IPS-20b (cell line): ENCODE measurements around the gene TMEM89.
A peak's percentile ranks its signal among the peaks of the same experiment; 100 is the strongest.

Source experiments
- H3K27ac ChIP-seq: one replicate; pipeline ENCODE4 v1.5.1; 2013; ENCODE audit warnings: low read length
- H3K27me3 ChIP-seq: 2 replicates; pipeline ENCODE4 v1.6.1; 2013; ENCODE audit warnings: mild to moderate bottlenecking, low read length, inconsistent platforms; ENCODE audit not compliant: insufficient read depth
- H3K36me3 ChIP-seq: 2 replicates; pipeline ENCODE4 v1.6.1; 2013; ENCODE audit warnings: low read depth, mild to moderate bottlenecking, inconsistent platforms, low read length, moderate library complexity; ENCODE audit not compliant: insufficient read depth
- H3K4me1 ChIP-seq: 2 replicates; pipeline ENCODE4 v1.6.1; 2013; ENCODE audit warnings: mild to moderate bottlenecking, control low read depth, inconsistent platforms, low read length, moderate library complexity; ENCODE audit not compliant: insufficient read depth
- H3K4me3 ChIP-seq: 2 replicates; pipeline ENCODE4 v1.5.1; 2013; ENCODE audit warnings: mild to moderate bottlenecking, low read length, inconsistent platforms
- H3K9ac ChIP-seq: 2 replicates; pipeline ENCODE4 v1.6.1; 2013; ENCODE audit warnings: low read depth, mild to moderate bottlenecking, inconsistent platforms, low read length, moderate library complexity
- H3K9me3 ChIP-seq: 2 replicates; pipeline ENCODE4 v1.6.1; 2013; ENCODE audit warnings: mild to moderate bottlenecking, low read depth, low read length, inconsistent platforms; ENCODE audit not compliant: insufficient read depth

TMEM89 gene

GRCh38 chr3:48594417-48595049 lies 27.0 kb downstream of the TMEM89 start:
- Histone ChIP-seq H3K36me3 (peaks cover 24% of the 10 kb centered on the region), H3K4me3 (peak overlapping the region; percentile 62), H3K4me1 (no peaks in the 10 kb centered on the region; the same call in none of the 2 replicates), H3K9me3 (no peaks in the 10 kb centered on the region), H3K27ac (no peak overlapping the region), H3K9ac (peak overlapping the region; percentile 56), H3K27me3 (peaks cover 22% of the 10 kb centered on the region)

- no peak overlapping the region for H3K4me3 ChIP-seq
- no peaks in the 10 kb centered on the region for H3K9me3 ChIP-seq
- H3K36me3 ChIP-seq = peaks cover 12% of the 10 kb centered on the region
- no peaks in the 10 kb centered on the region; the same call in none of the 2 replicates for H3K4me1 ChIP-seq
- H3K27me3 ChIP-seq = peaks cover 22% of the 10 kb centered on the region
- H3K9ac ChIP-seq = no peak overlapping the region
- no peak overlapping the region for H3K27ac ChIP-seq
Observed at GRCh38 chr3:48593337-48593736, 28.2 kb downstream of the TMEM89 start.

GRCh38 chr3:48592519-48593087 lies 29.0 kb downstream of the TMEM89 start:
- peaks cover 22% of the 10 kb centered on the region for H3K27me3 ChIP-seq
- H3K4me3 ChIP-seq = no peak overlapping the region
- H3K27ac ChIP-seq = no peak overlapping the region
- no peaks in the 10 kb centered on the region; the same call in 1 of the 2 replicates for H3K4me1 ChIP-seq
- H3K9me3 ChIP-seq = no peaks in the 10 kb centered on the region
- peaks cover 5% of the 10 kb centered on the region for H3K36me3 ChIP-seq
- no peak overlapping the region; the same call in 1 of the 2 replicates for H3K9ac ChIP-seq

- Histone ChIP-seq H3K4me1 (no peaks in the 10 kb centered on the region; the same call in 1 of the 2 replicates), H3K27me3 (peaks cover 22% of the 10 kb centered on the region), H3K9me3 (no peaks in the 10 kb centered on the region), H3K27ac (no peak overlapping the region), H3K36me3 (no peaks in the 10 kb centered on the region; the same call in 1 of the 2 replicates), H3K4me3 (no peak overlapping the region), H3K9ac (no peak overlapping the region)
Observed at GRCh38 chr3:48591886-48592518, 29.6 kb downstream of the TMEM89 start.

GRCh38 chr3:48591436-48591835 lies 30.1 kb downstream of the TMEM89 start:
- H3K4me1 ChIP-seq = no peaks in the 10 kb centered on the region; the same call in 1 of the 2 replicates
- no peak overlapping the region for H3K27ac ChIP-seq
- H3K36me3 ChIP-seq = no peaks in the 10 kb centered on the region; the same call in 1 of the 2 replicates
- H3K9ac ChIP-seq = no peak overlapping the region
- H3K4me3 ChIP-seq = no peak overlapping the region
- H3K9me3 ChIP-seq = no peaks in the 10 kb centered on the region
- peaks cover 22% of the 10 kb centered on the region for H3K27me3 ChIP-seq

GRCh38 chr3:48588230-48588629 lies 33.3 kb downstream of the TMEM89 start:
- H3K9ac ChIP-seq = no peak overlapping the region
- H3K27ac ChIP-seq = no peak overlapping the region
- no peaks in the 10 kb centered on the region for H3K4me1 ChIP-seq

GRCh38 chr3:48587686-48588085 lies 33.9 kb downstream of the TMEM89 start:
- no peaks in the 10 kb centered on the region for H3K4me1 ChIP-seq
- H3K36me3 ChIP-seq = no peaks in the 10 kb centered on the region; the same call in 1 of the 2 replicates
- H3K4me3 ChIP-seq = no peak overlapping the region
- no peak overlapping the region for H3K27ac ChIP-seq
- no peak overlapping the region for H3K9ac ChIP-seq
- no peaks in the 10 kb centered on the region for H3K9me3 ChIP-seq
- no peaks in the 10 kb centered on the region for H3K27me3 ChIP-seq

More at GRCh38 chr3:48588230-48588629, 33.3 kb downstream of the TMEM89 start:
- no peaks in the 10 kb centered on the region for H3K27me3 ChIP-seq
- H3K36me3 ChIP-seq = no peaks in the 10 kb centered on the region; the same call in 1 of the 2 replicates
- H3K9me3 ChIP-seq = no peaks in the 10 kb centered on the region
- peak overlapping the region; percentile 29; the same call in 1 of the 2 replicates for H3K4me3 ChIP-seq

GRCh38 chr3:48585411-48585810 lies 36.2 kb downstream of the TMEM89 start:
- Histone ChIP-seq H3K27ac (no peak overlapping the region), H3K36me3 (no peaks in the 10 kb centered on the region; the same call in 1 of the 2 replicates)

DNA sequence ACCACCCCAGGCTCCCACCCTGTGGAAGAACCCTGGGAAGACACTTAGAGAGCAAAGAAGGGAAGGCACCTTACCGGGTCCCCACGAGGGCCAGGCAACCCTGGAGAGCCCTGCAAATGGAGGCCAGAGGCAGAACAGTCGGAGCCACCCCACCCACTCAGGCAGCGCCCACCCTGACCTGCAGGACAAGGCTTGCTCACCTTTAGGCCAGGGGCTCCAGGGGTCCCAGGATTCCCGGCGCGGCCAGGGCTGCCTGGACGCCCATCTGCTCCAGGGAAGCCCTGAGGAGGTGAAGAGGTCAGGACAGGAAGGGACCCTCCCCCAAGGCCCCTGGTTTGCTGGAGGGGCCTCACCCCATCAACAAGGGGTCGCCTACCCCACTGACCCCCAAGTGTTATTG lies 36.7 kb downstream of the TMEM89 start:
- H3K36me3 ChIP-seq = no peaks in the 10 kb centered on the region; the same call in 1 of the 2 replicates
- no peak overlapping the region for H3K4me3 ChIP-seq

More at GRCh38 chr3:48585411-48585810, 36.2 kb downstream of the TMEM89 start:
- H3K9me3 ChIP-seq = no peaks in the 10 kb centered on the region
- no peak overlapping the region for H3K4me3 ChIP-seq
- no peak overlapping the region for H3K9ac ChIP-seq
- H3K4me1 ChIP-seq = no peaks in the 10 kb centered on the region
- H3K27me3 ChIP-seq = no peaks in the 10 kb centered on the region

DNA sequence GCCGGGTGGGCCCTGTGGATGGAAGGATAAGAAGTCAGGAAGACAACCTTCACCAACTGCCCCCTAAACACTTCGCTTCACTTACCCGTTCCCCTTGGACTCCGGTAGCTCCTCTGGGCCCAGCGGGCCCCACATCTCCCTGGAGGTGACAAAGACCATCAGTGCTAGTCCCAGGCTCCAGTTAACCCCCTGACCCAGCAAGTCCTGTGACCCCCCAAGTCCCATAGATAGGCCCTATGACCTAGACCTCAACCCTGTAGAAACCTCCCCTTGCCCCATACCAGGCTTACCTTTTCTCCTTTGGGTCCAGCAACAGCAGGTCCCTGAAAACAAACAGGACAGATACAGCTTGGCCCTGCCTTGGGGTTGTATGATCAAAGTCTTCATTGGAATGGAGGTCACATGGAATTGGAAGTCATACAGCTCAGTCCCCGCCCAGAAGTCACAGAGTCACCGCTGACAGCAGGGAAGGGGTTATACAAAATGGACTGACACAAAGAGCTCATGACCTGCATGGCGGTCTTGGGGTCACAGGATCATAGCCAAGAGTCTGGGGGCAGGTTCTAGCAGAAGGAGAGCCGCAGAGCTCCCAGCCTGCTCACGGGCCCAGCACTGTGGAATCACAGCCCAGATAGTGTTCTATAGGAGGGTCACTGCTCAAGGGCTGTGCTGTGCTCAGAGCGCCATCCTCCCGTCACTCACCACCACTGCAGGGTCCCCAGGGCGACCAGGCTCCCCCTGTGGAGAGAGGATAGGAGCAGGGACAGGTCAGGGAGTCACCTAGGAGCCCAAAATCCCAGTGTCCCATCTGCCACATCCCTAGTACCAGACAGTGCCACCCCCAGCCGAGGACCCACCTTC lies 39.7 kb downstream of the TMEM89 start:
- H3K36me3 ChIP-seq = peaks cover 5% of the 10 kb centered on the region; the same call in 1 of the 2 replicates
- no peak overlapping the region for H3K9ac ChIP-seq
- H3K27me3 ChIP-seq = no peaks in the 10 kb centered on the region
- H3K27ac ChIP-seq = no peak overlapping the region
- H3K4me1 ChIP-seq = no peaks in the 10 kb centered on the region
- H3K4me3 ChIP-seq = no peak overlapping the region
- no peaks in the 10 kb centered on the region for H3K9me3 ChIP-seq

More for the DNA sequence above, 36.7 kb downstream of the TMEM89 start:
- Histone ChIP-seq H3K27me3 (no peaks in the 10 kb centered on the region), H3K9me3 (no peaks in the 10 kb centered on the region), H3K4me1 (no peaks in the 10 kb centered on the region), H3K27ac (no peak overlapping the region), H3K9ac (no peak overlapping the region)

DNA sequence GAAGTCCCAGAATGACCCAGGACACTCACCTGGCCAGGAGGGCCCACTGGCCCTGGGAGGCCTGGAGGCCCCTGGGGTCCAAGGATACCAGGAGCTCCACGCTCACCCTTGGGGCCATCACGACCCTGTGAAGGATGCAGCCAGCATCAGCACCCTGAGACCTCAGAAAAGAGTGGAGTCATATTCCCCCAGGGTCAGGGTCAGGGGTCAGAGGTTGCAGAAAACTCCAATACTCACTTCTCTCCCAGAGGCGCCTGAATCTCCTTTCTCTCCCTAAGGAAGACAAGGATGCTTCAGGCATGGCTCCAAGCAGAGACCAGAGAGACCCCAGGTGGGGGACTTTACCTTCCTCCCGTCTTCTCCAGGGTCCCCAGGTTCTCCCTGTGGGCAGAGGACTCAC lies 44.9 kb downstream of the TMEM89 start:
- no peak overlapping the region for H3K9ac ChIP-seq
- no peaks in the 10 kb centered on the region for H3K4me1 ChIP-seq
- no peaks in the 10 kb centered on the region for H3K9me3 ChIP-seq
- peaks cover 5% of the 10 kb centered on the region; the same call in 1 of the 2 replicates for H3K36me3 ChIP-seq
- H3K4me3 ChIP-seq = no peak overlapping the region
- no peaks in the 10 kb centered on the region for H3K27me3 ChIP-seq
- H3K27ac ChIP-seq = no peak overlapping the region
